ENCODE results near the gene DUOXA1.

DUOXA1 gene

DNA sequence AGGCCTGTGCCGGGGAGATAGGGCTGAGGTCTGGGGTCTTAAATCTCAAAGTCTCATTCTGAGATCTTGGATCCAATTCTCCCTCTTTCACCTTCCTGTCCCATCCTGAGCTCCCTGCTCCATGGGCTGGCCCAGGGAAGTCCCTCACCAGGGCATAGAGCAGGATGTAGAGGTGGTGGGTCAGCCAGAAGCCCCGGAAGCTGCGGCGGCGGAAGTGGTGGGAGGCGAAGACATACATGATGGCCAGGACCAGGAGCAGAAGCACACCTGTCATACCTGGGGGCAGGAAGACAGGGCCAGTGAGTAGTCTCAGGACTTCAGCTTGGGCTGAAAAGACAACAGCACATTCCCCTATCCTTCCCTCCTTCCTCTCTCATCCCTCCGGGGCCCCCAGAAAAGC, 32.2 kb downstream of the DUOXA1 start:
- TF ChIP-seq, protein P1, sequence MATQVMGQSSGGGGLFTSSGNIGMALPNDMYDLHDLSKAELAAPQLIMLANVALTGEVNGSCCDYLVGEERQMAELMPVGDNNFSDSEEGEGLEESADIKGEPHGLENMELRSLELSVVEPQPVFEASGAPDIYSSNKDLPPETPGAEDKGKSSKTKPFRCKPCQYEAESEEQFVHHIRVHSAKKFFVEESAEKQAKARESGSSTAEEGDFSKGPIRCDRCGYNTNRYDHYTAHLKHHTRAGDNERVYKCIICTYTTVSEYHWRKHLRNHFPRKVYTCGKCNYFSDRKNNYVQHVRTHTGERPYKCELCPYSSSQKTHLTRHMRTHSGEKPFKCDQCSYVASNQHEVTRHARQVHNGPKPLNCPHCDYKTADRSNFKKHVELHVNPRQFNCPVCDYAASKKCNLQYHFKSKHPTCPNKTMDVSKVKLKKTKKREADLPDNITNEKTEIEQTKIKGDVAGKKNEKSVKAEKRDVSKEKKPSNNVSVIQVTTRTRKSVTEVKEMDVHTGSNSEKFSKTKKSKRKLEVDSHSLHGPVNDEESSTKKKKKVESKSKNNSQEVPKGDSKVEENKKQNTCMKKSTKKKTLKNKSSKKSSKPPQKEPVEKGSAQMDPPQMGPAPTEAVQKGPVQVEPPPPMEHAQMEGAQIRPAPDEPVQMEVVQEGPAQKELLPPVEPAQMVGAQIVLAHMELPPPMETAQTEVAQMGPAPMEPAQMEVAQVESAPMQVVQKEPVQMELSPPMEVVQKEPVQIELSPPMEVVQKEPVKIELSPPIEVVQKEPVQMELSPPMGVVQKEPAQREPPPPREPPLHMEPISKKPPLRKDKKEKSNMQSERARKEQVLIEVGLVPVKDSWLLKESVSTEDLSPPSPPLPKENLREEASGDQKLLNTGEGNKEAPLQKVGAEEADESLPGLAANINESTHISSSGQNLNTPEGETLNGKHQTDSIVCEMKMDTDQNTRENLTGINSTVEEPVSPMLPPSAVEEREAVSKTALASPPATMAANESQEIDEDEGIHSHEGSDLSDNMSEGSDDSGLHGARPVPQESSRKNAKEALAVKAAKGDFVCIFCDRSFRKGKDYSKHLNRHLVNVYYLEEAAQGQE (IDR thresholded peaks at IDR 0.05; ENCODE audit: insufficient read depth in 1 of 2, low read depth in 2 of 2, low read length in 2 of 2), result no peak
- no peak for TF ChIP-seq SIN3A (IDR thresholded peaks at IDR 0.05; ENCODE audit: borderline replicate concordance, insufficient read depth, low read length)
- no peak for TF ChIP-seq POLR2AphosphoS5 (IDR thresholded peaks at IDR 0.05; ENCODE audit: low read depth, low read length)

DNA sequence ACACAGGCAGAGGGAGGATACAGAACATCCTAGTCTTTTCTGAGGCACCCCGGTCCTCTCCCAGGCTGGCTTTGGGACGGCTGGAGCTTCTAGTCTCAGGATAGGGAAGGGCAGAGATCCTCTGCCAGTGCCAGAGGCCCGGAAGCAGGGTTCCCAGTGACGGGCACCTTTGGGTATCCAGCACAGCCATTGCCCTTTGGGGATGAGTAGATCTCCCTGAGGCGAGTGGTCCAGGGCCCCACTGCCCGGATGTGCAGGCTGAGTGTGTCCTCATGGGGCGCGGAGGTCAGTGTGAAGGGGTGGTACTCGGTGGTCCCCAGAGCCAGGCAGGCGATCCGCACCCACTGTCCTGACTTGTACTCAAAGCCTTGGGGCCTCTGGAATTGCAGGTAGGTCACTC, 34.0 kb downstream of the DUOXA1 start:
- TF ChIP-seq, protein P1 (IDR thresholded peaks at IDR 0.05; ENCODE audit: insufficient read depth in 1 of 2, low read depth in 2 of 2, low read length in 2 of 2), result no peak
- TF ChIP-seq POLR2AphosphoS5 (IDR thresholded peaks at IDR 0.05; ENCODE audit: low read depth, low read length), result no peak
- TF ChIP-seq TAF1 (IDR thresholded peaks at IDR 0.05; ENCODE audit: borderline replicate concordance, insufficient read depth, low read length), result no peak
- TF ChIP-seq SIN3A (IDR thresholded peaks at IDR 0.05; ENCODE audit: borderline replicate concordance, insufficient read depth, low read length), result no peak
- TF ChIP-seq FOXP2 (optimal IDR thresholded peaks at IDR 0.05; ENCODE audit: borderline replicate concordance, extremely low read depth, extremely low read length, insufficient read depth), result no peak

DNA sequence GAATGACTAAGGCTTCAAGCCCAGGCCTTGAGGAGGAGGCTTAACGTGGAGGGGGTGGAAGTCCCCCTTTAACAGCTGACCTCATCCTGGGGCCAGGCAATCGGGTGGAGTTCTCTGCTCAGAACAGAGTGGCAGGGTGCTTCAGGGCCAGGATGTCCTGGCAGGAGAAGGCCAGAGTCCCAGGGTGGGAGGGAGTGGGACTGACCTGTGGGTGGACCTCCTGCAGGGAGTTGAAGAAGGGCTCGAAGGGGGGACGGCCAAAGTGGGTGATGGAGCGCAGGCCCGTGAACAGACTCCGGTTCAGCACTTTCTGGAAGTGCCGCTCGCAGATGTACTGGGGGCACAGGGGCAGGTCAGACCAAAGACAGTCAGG, 35.3 kb downstream of the DUOXA1 start:
- TF ChIP-seq TAF1 (IDR thresholded peaks at IDR 0.05; ENCODE audit: borderline replicate concordance, insufficient read depth, low read length), result no peak
- no peak for TF ChIP-seq POLR2AphosphoS5 (IDR thresholded peaks at IDR 0.05; ENCODE audit: low read depth, low read length)
- no peak for TF ChIP-seq FOXP2 (optimal IDR thresholded peaks at IDR 0.05; ENCODE audit: borderline replicate concordance, extremely low read depth, extremely low read length, insufficient read depth)
- TF ChIP-seq SIN3A (IDR thresholded peaks at IDR 0.05; ENCODE audit: borderline replicate concordance, insufficient read depth, low read length), result no peak
- TF ChIP-seq, protein P1 (IDR thresholded peaks at IDR 0.05; ENCODE audit: insufficient read depth in 1 of 2, low read depth in 2 of 2, low read length in 2 of 2), result no peak

DNA sequence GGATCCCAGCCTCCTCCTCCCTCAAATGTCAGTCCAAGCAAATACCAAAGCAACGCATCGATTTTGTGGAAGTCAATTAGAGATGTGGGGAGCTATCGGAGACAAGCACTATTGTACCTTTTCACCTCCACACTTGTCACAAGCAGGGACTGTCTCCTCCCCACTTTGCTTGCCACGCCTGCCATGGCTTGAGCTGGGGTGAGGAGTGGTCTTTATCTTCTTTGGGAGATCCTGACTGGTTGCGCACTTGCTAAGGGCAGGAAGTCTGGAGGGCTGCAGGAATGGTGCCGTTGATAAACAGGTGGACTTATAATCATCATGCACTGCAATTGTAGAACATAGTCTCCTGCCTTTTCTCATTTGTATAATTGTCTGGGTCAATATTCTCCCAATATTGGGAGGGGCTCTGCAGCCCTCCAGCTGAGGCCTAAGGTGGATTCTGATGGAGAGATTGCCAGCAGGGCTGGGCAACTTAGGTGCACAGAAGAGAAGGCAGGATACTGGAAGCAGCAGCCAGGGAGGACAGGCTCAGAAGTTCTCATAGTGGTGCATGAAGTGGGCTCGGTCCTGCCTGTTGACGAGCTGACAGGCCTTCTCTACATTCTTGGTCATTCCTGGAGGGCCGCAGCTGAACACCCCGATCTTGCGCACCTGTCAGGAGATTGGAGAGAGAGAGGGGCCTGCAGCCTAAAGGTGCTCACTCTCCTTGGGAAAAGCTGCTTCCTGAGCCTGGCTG, 35.9 kb downstream of the DUOXA1 start:
- TF ChIP-seq SIN3A (IDR thresholded peaks at IDR 0.05; ENCODE audit: borderline replicate concordance, insufficient read depth, low read length), result no peak
- no peak for TF ChIP-seq TAF1 (IDR thresholded peaks at IDR 0.05; ENCODE audit: borderline replicate concordance, insufficient read depth, low read length)
- TF ChIP-seq, protein P1 (IDR thresholded peaks at IDR 0.05; ENCODE audit: insufficient read depth in 1 of 2, low read depth in 2 of 2, low read length in 2 of 2), result no peak
- TF ChIP-seq FOXP2 (optimal IDR thresholded peaks at IDR 0.05; ENCODE audit: borderline replicate concordance, extremely low read depth, extremely low read length, insufficient read depth), result no peak

DNA sequence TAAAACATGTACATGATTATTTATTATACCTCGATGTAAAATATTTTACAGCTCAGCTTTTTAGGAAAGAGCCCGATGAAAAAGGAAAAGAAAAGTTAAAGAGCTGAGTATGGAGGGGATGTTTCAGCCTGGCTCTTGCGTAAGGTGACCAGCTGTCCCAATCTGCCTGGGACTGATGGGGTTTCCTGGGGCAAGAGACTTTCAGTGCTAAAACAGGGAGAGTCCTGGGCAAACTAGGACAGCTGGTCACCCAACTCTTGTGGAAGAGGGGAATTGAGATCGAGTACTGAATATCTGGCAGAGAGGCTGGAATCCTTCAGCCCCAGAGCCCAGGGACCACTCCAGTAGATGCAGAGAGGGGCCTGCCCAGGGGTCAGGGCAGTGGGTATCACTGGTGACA, 36.7 kb downstream of the DUOXA1 start:
- TF ChIP-seq POLR2AphosphoS5 (IDR thresholded peaks at IDR 0.05; ENCODE audit: low read depth, low read length) (no peak), FOXP2 (optimal IDR thresholded peaks at IDR 0.05; ENCODE audit: borderline replicate concordance, extremely low read depth, extremely low read length, insufficient read depth) (no peak), SIN3A (IDR thresholded peaks at IDR 0.05; ENCODE audit: borderline replicate concordance, insufficient read depth, low read length) (no peak), TAF1 (IDR thresholded peaks at IDR 0.05; ENCODE audit: borderline replicate concordance, insufficient read depth, low read length) (no peak)
- TF ChIP-seq, protein P1 (IDR thresholded peaks at IDR 0.05; ENCODE audit: insufficient read depth in 1 of 2, low read depth in 2 of 2, low read length in 2 of 2), result no peak
